HG03460 (cell line): ENCODE measurements around the gene CTDNEP1.
A peak's percentile ranks its signal among the peaks of the same experiment; 100 is the strongest.

ENCODE experiments used
- ATAC-seq: cut with Tn5 transposase; IDR thresholded peaks from one replicate; pipeline ENCODE4 v1.9.1; 2021; ENCODE audit not compliant: unreplicated experiment

Gene CTDNEP1

DNA sequence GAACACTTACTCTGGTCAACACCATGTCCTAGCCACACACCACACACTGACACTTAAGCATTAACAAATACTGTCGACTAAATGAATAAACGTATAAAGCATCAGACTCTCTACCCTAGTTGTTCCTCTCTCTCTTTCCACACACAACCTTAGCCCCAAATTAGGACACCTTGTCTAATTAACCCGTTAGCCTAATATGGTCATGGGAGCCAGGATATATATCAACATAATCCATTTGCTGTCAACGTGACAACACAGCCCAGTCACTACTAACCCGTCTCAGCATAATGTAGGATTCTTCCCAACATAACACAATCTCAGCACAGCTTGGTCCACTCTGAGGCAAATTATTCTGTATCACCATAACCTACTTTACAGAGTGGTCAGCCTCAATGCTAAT lies 19.4 kb downstream of the CTDNEP1 start:
- no peak for ATAC-seq

DNA sequence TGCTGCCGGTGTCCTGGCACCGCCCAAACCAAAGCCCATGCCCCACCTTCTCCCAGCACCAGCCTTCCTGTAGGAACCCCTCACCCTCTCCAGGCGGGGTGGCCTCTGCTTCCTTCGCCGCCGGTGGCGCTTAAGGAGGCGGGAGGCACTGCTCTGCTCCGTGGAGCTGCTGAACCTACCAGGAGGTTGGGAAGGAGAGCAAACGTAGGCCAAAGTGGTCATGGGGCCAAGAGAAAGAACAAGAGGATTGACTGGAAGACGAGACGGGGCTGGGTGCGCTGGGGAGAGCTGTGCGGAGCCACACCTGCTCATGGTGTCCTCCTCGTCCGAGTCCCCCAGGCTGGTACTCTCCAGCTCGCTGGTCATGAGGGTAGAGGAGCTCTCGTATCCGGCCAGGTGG lies 22.0 kb downstream of the CTDNEP1 start:
- ATAC-seq, result no peak

DNA sequence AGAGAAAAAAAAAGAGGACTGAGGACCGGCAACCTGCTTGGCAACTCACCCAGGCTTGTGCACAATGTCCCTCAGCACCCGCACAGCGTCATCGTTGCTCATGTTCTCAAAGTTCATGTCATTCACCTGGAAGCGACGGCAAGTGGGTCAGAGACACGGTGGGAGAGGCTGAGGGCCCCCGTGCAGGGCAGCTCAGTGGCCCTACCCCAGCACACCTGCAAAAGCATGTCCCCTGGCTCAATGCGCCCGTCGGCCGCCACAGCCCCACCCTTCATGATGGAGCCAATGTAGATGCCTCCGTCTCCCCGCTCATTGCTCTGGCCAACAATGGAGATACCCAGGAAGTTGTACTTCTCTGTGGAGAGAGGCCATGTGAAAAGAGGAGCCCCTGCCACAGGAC lies 22.6 kb downstream of the CTDNEP1 start:
- no peak for ATAC-seq

DNA sequence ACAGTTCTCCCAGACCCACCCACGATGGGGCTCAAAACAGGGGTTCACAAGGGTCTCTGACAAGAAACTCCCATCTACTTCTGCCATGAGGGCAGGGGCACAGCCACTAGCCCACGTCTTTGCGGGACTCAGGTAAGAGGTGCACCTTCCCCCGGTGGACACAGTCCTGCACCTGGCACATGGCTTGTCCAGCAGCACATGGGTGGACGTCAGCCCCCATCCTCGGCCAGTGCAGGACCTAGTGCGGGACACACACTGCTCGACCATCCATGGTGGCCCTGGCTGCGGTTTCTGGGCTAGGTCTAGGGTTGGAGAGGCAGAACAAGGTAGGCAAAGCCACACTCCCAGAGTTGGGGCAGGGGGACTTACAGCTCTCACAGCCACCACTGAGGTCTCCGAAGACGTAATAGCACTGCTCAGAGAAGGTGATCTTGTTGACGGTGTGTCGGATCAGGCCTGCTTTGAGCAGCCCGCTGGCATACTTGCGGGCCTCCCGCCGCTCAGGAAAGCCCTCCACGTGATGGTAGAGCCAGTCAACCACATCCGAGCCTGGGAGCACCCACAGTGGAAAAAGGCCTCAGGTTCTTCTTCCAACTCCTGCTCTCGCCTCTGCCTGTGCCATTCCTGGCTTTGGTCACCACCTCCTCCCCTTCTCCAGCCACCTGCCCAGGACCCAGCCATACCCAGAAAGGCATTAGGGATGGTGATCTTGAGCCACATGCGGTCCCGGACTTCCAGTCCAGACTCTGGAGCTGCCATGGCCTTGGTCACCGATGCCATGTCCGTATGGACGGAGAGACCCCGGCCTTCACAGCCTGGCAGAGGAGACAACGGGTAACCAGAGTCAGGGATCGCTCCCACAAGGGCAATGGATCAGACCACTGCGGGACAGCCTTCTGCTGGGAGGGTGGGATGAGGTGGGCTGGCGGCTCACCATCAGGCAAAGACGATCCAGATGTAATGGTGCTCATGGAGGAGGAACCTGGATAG lies 24.5 kb downstream of the CTDNEP1 start:
- ATAC-seq, result no peak

DNA sequence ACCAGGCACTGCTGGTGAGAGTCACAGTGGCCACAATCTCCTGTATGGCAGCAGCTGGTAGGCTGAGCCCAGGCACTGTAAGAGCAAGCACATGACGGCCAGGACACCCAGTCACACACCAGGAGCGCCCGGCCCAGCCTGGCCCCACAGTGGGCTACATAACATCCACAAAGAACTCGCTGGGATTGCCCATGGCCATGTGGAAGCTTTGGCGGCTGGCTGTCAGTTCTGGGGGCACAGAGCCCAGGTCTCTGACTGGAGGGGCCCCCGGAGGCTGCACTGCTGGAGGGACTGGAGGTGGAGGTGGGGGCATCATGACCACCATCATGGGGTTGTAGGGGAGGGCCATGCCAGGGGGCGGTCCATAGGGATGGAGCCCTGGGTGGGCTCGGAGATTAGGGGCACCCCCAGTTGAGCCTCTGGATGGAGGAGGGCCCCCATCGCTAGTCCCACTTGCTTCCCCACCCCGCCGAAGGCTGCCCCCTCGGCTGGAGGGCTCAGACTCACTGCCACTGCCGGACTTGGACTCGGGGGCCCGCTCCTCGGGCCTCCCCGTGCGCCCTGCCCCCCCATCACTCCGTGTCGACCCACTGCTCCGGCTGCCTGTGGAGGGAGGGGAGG lies 25.7 kb downstream of the CTDNEP1 start:
- no peak for ATAC-seq

DNA sequence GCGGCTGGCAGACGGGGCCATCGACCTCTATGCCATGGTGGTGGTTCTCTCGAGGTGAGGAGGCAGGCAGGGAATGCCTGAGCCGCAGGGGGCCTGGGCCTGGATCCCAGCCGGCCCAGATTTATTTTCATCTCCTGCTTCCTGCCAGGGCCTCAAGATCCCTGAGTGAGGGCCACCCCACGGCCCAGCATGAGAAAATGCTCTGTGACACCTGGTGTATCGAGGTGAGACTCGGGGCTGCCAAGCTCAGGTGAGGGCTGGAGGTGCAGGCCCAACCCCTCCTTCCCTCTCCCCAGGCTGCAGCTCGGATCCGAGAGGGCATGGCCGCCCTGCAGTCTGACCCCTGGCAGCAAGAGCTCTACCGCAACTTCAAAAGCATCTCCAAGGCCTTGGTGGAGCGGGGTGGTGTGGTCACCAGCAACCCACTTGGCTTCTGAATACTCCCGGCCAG lies 26.8 kb downstream of the CTDNEP1 start:
- no peak for ATAC-seq

DNA sequence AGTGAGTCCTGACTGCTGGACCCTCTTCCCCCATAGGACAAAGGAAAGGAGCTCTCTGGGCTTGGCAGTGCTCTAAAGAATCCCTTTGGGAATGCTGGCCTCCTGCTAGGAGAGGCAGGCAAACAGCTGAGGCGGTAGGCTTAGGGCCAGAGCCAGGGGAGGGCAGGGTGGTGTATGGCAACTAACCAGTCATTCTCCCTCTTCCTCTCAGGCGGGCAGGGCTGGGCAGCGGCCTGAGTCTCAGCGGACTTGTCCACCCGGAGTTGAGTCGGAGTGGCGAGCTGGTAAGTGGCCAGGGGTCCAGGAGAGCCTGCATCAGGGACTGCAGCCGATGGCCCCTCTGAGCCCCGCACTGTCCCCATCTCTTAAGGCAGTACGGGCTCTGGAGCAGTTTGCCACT lies 27.4 kb downstream of the CTDNEP1 start:
- no peak for ATAC-seq

DNA sequence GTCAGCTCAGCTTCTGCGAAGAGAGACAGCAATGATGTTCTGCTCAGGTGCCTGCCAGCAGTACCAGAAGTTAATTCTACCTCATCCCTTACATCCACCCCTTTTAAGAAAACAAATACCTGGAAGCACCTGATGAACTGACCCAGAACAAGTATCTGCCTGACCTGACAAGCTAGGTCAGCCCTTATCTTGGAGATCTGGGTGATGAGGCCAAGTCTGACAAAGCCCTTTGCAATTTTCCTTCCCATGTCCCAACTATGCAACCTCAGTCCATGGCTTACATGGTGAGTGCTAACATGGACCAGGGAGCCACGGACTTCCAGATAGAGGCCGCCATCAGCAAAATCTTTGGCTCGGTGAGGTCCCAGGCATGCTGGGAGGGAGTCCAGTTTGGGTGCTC lies 28.2 kb downstream of the CTDNEP1 start:
- ATAC-seq, result no peak

DNA sequence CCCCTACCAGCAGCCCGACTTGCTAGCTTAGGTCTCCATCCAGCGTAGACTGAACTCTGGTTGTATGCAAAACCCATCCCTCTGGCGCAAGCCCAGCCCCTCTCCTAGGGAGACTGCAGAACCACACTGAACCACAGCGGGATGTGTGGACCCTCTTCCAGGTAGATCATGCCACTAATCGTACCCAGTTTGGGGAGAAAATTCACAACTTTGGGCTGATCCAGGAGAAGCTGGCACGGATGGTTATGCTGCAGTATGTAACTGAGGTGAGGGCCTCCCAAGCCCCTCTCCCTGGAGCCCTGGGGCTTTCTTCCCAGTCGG lies 28.6 kb downstream of the CTDNEP1 start:
- ATAC-seq, result no peak

DNA sequence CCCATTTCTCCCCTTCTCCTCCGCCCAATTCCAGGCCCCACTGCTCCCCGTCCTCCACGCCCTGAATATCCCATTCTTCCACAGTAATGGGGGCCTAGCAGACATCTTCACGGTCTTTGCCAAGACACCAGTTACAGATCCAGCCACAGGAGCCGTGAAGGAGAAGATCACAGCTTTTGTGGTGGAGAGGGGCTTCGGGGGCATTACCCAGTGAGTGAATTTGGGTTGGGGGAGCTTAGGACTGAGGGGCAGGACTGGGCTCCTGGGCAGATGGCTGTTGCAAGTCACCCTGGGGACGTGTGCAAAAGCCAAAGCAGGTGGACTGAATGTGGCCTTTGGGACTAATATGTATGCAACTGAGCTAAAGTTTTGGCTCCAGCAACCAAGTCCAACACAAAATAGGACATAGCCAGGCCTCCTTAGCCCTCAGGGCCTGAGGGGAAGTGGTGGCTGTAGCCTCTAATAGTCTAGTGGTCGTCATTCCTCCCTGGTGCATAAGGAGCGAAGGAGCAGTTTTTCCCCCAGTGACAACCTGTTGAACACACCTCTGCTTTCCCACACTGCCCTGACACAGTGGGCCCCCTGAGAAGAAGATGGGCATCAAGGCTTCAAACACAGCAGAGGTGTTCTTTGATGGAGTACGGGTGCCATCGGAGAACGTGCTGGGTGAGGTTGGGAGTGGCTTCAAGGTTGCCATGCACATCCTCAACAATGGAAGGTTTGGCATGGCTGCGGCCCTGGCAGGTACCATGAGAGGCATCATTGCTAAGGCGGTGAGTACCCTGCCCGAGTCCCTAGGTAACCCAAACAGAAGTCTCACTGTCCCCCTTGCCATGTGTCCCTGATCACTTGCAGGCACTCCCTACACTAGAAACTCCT lies 29.2 kb downstream of the CTDNEP1 start:
- no peak for ATAC-seq

DNA sequence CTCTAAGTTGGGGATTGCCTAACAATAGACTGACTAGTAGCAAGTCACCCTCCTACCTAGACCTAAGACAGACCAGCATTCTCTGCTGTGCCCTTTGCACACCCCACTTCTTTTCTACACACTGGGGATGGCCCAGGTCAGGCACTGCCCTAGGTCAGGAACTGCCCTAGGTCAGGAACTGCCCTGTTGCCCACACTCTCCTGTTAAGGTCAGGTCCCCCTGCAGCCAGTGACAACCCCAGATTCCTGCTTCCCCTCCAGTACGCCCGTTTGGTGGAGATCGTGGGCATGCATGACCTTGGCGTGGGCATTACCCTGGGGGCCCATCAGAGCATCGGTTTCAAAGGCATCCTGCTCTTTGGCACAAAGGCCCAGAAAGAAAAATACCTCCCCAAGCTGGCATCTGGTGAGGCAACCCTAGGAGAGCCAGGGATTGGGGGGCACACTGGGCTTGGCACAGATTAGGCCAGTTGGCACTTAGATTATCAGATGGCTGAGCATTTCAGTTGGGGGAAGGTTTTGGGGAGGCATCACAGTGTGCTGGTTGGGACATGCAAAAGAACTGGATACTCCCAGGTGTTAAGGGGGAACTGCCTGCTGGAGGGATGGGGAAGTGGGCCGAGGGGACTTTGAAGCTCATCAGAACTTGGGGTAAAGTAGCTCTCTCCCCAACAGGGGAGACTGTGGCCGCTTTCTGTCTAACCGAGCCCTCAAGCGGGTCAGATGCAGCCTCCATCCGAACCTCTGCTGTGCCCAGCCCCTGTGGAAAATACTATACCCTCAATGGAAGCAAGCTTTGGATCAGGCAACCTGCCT lies 30.0 kb downstream of the CTDNEP1 start:
- ATAC-seq, result no peak

DNA sequence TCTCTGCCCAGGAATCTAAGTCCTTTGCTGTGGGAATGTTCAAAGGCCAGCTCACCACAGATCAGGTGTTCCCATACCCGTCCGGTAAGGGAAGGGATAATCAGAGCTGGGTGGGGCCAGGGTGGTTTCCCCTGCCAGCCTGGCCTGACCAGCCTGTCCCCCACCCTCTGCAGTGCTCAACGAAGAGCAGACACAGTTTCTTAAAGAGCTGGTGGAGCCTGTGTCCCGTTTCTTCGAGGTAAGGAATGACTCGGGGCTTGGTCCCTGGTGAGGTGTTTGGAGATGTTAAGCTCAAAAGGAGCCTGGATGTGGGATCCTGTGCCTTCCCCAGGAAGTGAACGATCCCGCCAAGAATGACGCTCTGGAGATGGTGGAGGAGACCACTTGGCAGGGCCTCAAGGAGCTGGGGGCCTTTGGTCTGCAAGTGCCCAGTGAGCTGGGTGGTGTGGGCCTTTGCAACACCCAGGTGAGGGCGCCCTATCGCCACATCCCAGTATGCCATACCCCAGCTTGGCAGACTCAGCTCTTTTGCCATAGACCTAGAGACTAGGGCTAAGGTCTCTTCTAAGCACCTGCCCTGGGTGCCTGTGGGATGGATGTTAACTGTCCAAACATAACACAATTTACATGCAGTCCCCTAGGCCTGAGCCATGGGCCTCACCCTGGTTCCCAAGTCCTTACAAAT lies 30.8 kb downstream of the CTDNEP1 start:
- ATAC-seq, result no peak

DNA sequence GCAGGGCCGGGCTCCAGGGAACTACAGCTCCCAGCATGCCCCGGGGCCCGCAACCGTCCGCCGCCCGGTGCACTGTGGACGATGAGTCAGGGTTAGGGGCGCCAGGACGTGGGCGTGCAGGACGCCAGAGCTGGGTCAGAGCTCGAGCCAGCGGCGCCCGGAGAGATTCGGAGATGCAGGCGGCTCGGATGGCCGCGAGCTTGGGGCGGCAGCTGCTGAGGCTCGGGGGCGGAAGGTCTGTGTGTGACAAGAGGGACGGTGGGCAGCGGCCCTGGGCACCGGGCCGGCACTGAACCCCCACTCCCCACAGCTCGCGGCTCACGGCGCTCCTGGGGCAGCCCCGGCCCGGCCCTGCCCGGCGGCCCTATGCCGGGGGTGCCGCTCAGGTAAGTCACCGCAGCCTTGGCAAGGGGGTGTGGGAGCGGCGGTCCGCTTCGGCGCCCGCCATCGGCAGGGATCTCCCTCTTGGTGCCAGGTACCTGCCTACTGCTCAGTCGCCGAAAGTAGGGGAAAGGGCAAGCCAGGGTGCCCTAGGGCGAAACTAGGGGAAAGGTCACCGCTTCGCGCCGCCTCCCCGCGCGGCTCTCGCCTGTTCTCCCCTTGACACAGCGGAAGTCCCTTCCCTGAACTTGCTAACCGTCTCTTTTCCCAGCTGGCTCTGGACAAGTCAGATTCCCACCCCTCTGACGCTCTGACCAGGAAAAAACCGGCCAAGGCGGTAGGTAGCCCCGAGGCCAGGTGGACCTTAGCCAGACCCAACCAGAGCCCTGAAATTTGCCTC lies 31.5 kb downstream of the CTDNEP1 start, which contains the start of the genes ACADVL and DLG4:
TSS of gene ACADVL (plus strand) at position 127 of the 781 bp plus-strand sequence. CDS start at position 174, 47 bp downstream.
TSS of gene DLG4 (minus strand) at position 25 of the 781 bp plus-strand sequence.
- peak; percentile 58 for ATAC-seq

DNA sequence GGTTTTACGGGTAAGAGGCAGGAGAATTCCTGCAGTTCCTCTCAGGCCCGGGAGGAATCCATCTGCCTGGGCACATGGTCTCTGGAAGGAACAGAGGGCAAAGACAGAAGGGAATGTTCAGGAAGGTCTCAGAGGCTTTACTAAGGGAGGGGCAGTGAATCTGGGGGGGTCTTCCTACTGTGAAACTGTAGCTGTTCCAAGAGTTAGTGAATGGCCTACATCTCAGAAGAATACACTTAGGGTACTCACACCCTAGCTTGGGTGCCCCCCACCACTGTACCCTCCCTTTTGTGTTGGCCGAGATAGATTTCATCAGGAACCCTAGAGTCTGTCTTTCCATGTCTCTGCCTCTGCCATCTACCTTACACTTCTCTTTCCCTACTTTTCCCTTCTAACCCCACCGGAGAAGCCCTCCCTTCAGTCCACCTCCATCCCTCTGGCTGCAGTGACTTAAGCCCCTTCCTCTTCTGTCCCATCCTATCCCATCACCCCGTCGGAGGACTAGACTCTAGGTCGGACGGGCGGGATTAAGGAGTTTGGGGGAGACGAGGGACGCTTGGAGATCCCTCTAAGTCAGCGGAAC lies 32.2 kb downstream of the CTDNEP1 start:
- ATAC-seq, result no peak

DNA sequence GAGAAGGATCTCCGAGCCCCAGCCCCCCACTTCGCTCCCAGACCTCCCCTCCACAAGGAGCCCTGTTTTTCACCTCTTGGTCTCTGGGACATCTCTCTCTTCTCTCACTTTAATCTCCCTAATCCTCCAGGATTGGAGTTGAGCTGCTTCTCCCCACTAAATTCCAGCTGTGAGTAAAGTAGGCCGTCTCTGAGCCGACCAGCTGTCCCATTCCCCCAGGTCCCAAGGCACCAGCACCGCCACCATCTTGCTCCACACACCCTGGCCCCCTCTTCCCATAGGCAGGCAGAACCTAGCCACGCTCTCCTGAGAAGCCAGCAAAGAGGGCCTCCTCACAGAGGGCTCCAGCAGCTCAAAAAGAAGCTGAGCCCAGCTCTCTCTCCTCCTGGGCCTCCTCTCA lies 32.8 kb downstream of the CTDNEP1 start:
- ATAC-seq, result no peak

DNA sequence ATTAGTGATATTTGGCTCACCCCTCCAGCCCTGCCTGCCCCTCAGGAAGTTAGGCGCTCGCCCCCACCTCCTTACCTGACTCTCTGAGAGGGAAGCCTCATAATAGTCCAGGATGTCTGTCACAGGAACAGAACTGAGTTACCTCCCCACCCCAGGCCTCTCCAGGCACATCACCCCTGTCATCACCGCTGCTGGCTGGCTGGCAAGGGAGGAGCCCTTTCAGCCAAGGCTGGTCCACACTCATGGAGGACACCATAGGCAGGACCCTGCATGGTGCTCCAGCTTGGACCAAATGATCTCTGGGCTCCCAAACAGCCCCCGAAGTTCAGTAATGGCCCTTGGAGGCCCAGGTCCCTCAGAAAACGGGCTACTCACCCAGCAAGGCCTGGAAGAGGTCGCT lies 33.4 kb downstream of the CTDNEP1 start:
- ATAC-seq, result no peak

DNA sequence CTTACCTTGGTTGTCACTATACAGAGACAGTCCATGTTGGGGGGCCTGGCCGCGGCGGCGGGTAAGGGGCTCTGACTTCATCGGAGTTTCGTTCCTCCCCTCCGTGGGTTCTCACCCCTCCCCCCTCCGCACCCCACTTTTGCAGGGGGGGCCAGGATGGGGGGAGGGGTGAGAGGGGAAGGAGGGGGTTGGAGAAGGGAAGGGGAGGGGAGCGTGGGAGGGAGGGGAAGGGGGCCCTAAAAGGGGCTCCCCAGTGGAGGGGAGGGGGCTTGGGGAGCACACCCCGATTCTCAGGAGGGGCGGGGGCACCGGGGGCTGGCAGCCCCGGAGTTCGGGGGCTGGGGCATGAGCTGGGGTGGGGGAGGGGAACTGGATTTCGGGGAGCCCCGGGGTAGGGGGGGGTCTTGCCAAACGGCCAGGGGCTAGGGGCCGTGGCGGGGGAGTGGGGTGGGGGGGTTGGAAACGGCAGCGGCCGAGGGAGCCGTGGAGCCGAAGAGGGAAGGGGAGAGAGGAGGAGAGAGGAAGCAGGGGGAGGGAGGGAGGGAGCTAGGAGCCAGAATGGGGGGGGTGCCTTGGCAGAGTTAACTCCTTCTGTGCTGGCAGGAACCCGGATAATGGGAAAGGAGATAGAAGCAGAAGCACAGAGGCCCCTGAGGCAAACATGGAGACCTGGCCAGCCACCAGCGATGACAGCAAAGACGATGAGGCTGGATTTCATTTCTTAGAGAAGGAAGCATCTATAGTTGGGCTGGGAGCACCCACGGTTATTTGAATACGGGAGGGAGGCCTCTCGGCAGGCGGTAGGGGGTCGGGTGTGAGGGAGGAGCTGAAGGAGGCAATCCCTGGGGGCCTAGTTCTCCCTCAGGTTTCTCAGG lies 34.2 kb downstream of the CTDNEP1 start:
- ATAC-seq, result no peak
